ENCODE data around the gene SLC25A13. TPM values are rescaled to one million over a fixed set of nuclear protein-coding genes. Genes with fewer than 3 reads are reported as not detected.

Gene SLC25A13
- total RNA-seq, 1 donor from 2014 or later = 55.8 TPM

GRCh38 chr7:96243241-96243640, 78.7 kb downstream of the SLC25A13 start:
- Mint-ChIP-seq H3K4me1 (ENCODE audit: unreplicated experiment) (peaks cover 9% of the 10 kb centered on the region), H3K4me3 (no peak overlapping the region), H3K27ac (no peak overlapping the region)

GRCh38 chr7:96241855-96242254, 80.0 kb downstream of the SLC25A13 start:
- Mint-ChIP-seq H3K27me3 (no peaks in the 10 kb centered on the region), H3K36me3 (no peaks in the 10 kb centered on the region)
- no peak for DNase-seq (ENCODE audit: extremely low spot score, unreplicated experiment)

More at GRCh38 chr7:96243241-96243640, 78.7 kb downstream of the SLC25A13 start:
- H3K9me3 Mint-ChIP-seq = no peaks in the 10 kb centered on the region
- no peak for DNase-seq (ENCODE audit: extremely low spot score, unreplicated experiment)
- H3K36me3 Mint-ChIP-seq = no peaks in the 10 kb centered on the region
- TF ChIP-seq CTCF (conservative IDR thresholded peaks at IDR 0.05) = no peak
- no peaks in the 10 kb centered on the region for H3K27me3 Mint-ChIP-seq

GRCh38 chr7:96238976-96239766, 82.7 kb downstream of the SLC25A13 start:
- H3K27ac Mint-ChIP-seq = no peak overlapping the region
- H3K27me3 Mint-ChIP-seq = no peaks in the 10 kb centered on the region
- H3K36me3 Mint-ChIP-seq = peaks cover 4% of the 10 kb centered on the region
- no peak for DNase-seq (ENCODE audit: extremely low spot score, unreplicated experiment)
- H3K9me3 Mint-ChIP-seq = no peaks in the 10 kb centered on the region
- H3K4me3 Mint-ChIP-seq = no peak overlapping the region
- H3K4me1 Mint-ChIP-seq (ENCODE audit: unreplicated experiment) = peaks cover 20% of the 10 kb centered on the region
- no peak for TF ChIP-seq CTCF (conservative IDR thresholded peaks at IDR 0.05)

More at GRCh38 chr7:96241855-96242254, 80.0 kb downstream of the SLC25A13 start:
- H3K27ac Mint-ChIP-seq = no peak overlapping the region
- TF ChIP-seq CTCF (conservative IDR thresholded peaks at IDR 0.05) = no peak
- no peaks in the 10 kb centered on the region for H3K9me3 Mint-ChIP-seq
- H3K4me1 Mint-ChIP-seq (ENCODE audit: unreplicated experiment) = peaks cover 9% of the 10 kb centered on the region
- no peak overlapping the region for H3K4me3 Mint-ChIP-seq

GRCh38 chr7:96238474-96238873, 83.4 kb downstream of the SLC25A13 start:
- H3K9me3 Mint-ChIP-seq = no peaks in the 10 kb centered on the region
- DNase-seq (ENCODE audit: extremely low spot score, unreplicated experiment) = no peak
- no peaks in the 10 kb centered on the region for H3K27me3 Mint-ChIP-seq
- no peak overlapping the region for H3K27ac Mint-ChIP-seq
- TF ChIP-seq CTCF (conservative IDR thresholded peaks at IDR 0.05) = no peak
- H3K36me3 Mint-ChIP-seq = peaks cover 7% of the 10 kb centered on the region
- no peak overlapping the region for H3K4me3 Mint-ChIP-seq
- H3K4me1 Mint-ChIP-seq (ENCODE audit: unreplicated experiment) = peaks cover 20% of the 10 kb centered on the region

- Mint-ChIP-seq H3K4me1 (ENCODE audit: unreplicated experiment) (peaks cover 15% of the 10 kb centered on the region), H3K4me3 (no peak overlapping the region), H3K9me3 (no peaks in the 10 kb centered on the region), H3K27ac (no peak overlapping the region), H3K36me3 (peaks cover 16% of the 10 kb centered on the region), H3K27me3 (no peaks in the 10 kb centered on the region)
- DNase-seq (ENCODE audit: extremely low spot score, unreplicated experiment) = no peak
- no peak for TF ChIP-seq CTCF (conservative IDR thresholded peaks at IDR 0.05)
Observed at GRCh38 chr7:96237040-96237439, 84.9 kb downstream of the SLC25A13 start.
